Testis (tissue), 2 donors: ENCODE data around the gene FHAD1.

Experiments
- POLR2A ChIP-seq: fragments of 450-650 bp; IDR thresholded peaks from one replicate; pipeline ENCODE4 v1.6.1; 2017; ENCODE audit warnings: antibody characterized with exemption, mild to moderate bottlenecking, moderate library complexity
- TF ChIP-seq, protein P1 (sequence below), 3 experiments: fragments of 450-650 bp in 2 of 3; fragments of 200-600 bp in 1 of 3; sonication (generic) in 1 of 3; IDR thresholded peaks; one replicate each; pipeline ENCODE4 v1.5.1; 2016 to 2019; ENCODE audit warnings: antibody characterized with exemption in 3 of 3, mild to moderate bottlenecking in 2 of 3, moderate library complexity in 1 of 3

DNA sequence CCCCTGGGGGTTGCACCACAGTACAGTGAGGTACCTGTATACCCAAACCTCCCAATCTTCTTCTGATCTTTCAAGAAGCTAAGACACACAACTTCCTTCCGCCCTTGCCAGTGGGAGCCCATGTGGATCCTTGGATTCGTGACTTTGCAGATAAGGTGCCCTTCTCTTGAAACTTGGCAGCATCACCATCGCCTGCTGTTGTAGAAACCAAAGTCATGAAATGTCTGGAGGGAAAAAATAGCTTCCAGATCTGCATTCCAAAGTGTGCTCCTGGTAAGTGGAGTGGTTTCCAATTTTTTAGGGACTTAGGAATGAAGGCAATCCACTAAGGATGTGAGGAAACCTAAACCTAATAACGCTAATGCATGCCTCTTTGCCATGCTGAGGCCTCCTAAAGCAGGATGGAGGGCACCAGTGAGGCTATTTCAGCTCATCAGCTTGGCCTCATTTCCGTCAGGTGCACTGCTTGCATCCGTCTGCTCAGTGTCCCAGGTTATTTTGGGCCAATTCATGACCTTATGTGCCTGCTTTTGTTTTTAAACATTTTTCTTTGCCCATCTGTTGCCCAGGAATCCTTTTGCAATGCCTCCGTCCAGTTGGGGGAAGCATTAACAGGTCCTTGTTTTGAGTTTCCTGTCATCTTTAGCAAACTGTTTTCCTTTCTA lies 154.5 kb downstream of the FHAD1 start:
- TF ChIP-seq, protein P1, sequence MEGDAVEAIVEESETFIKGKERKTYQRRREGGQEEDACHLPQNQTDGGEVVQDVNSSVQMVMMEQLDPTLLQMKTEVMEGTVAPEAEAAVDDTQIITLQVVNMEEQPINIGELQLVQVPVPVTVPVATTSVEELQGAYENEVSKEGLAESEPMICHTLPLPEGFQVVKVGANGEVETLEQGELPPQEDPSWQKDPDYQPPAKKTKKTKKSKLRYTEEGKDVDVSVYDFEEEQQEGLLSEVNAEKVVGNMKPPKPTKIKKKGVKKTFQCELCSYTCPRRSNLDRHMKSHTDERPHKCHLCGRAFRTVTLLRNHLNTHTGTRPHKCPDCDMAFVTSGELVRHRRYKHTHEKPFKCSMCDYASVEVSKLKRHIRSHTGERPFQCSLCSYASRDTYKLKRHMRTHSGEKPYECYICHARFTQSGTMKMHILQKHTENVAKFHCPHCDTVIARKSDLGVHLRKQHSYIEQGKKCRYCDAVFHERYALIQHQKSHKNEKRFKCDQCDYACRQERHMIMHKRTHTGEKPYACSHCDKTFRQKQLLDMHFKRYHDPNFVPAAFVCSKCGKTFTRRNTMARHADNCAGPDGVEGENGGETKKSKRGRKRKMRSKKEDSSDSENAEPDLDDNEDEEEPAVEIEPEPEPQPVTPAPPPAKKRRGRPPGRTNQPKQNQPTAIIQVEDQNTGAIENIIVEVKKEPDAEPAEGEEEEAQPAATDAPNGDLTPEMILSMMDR (IDR thresholded peaks at IDR 0.05) = no peak
- no peak for TF ChIP-seq POLR2A
